Neuron (in vitro differentiated cells): Measurements from ENCODE around the gene COLGALT1.

Experiments
- H2AFZ ChIP-seq: one replicate; pipeline ENCODE4 v1.6.1; 2013; ENCODE audit warnings: low read depth, mild to moderate bottlenecking, inconsistent platforms, low read length, moderate library complexity
- H3K27me3 ChIP-seq: one replicate; pipeline ENCODE4 v1.6.1; 2013; ENCODE audit warnings: low read length; ENCODE audit not compliant: insufficient read depth
- H3K36me3 ChIP-seq: one replicate; pipeline ENCODE4 v1.6.1; 2013; ENCODE audit warnings: low read length; ENCODE audit not compliant: insufficient read depth
- H3K4me1 ChIP-seq: one replicate; pipeline ENCODE4 v1.6.1; 2013; ENCODE audit warnings: low read length; ENCODE audit not compliant: insufficient read depth
- H3K4me3 ChIP-seq: 2 replicates; pipeline ENCODE4 v1.5.1; 2013; ENCODE audit warnings: mild to moderate bottlenecking, low read length, moderate library complexity
- H3K9me3 ChIP-seq: one replicate; pipeline ENCODE4 v1.6.1; 2013; ENCODE audit warnings: low read length

COLGALT1 gene

GRCh38 chr19:17629760-17630159 lies 74.3 kb downstream of the COLGALT1 start:
- Histone ChIP-seq H2AFZ (no peak overlapping the region), H3K27me3 (no peaks in the 10 kb centered on the region), H3K4me1 (no peaks in the 10 kb centered on the region), H3K4me3 (no peak overlapping the region), H3K9me3 (no peaks in the 10 kb centered on the region), H3K36me3 (peaks cover 14% of the 10 kb centered on the region)

- H3K4me3 ChIP-seq, result no peak overlapping the region
- no peaks in the 10 kb centered on the region for H3K9me3 ChIP-seq
- H3K27me3 ChIP-seq, result no peaks in the 10 kb centered on the region
- peaks cover 12% of the 10 kb centered on the region for H3K36me3 ChIP-seq
- H2AFZ ChIP-seq, result no peak overlapping the region
- no peaks in the 10 kb centered on the region for H3K4me1 ChIP-seq
These were observed 77.1 kb downstream of the COLGALT1 start for GRCh38 chr19:17632577-17632976.
